AG09319 (cell line): ENCODE results near the gene RPL28.

ENCODE experiments used
- DNase-seq: peaks from one replicate; pipeline ENCODE4 v3.0.0-alpha.2; 2010; ENCODE audit warnings: low read depth; ENCODE audit errors: extremely low read depth
- TF ChIP-seq, protein P1 (sequence below): IDR thresholded peaks from 2 replicates; pipeline ENCODE4 v1.5.1; 2011; ENCODE audit warnings: low read depth, mild to moderate bottlenecking, inconsistent platforms, low read length, moderate library complexity

RPL28 gene

GRCh38 chr19:55432241-55432959 lies 46.7 kb downstream of the RPL28 start:
- TF ChIP-seq, protein P1, sequence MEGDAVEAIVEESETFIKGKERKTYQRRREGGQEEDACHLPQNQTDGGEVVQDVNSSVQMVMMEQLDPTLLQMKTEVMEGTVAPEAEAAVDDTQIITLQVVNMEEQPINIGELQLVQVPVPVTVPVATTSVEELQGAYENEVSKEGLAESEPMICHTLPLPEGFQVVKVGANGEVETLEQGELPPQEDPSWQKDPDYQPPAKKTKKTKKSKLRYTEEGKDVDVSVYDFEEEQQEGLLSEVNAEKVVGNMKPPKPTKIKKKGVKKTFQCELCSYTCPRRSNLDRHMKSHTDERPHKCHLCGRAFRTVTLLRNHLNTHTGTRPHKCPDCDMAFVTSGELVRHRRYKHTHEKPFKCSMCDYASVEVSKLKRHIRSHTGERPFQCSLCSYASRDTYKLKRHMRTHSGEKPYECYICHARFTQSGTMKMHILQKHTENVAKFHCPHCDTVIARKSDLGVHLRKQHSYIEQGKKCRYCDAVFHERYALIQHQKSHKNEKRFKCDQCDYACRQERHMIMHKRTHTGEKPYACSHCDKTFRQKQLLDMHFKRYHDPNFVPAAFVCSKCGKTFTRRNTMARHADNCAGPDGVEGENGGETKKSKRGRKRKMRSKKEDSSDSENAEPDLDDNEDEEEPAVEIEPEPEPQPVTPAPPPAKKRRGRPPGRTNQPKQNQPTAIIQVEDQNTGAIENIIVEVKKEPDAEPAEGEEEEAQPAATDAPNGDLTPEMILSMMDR: no peak
- no peak for DNase-seq

DNA sequence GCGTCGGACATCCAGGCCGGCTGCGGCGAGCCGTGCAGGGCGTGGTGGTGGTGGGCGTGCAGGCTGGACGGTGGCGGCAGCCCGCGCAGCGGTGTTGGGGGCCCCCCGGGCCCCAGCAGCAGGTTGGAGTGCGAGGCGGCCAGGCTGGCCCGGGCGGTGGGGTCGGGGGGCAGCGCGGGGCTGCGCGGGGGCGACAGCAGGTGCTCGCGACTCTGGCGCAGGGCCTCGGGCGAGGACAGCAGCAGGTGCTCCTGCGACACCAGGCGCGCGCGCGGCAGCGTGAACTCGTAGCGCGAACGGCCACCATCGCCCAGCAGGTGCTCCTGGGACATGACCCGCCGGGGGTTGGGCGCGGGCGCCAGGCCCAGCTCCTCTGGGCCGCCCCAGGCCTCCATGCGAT lies 47.6 kb downstream of the RPL28 start:
- TF ChIP-seq, protein P1: no peak
- no peak for DNase-seq

- TF ChIP-seq, protein P1: no peak
- DNase-seq: no peak
Observed at GRCh38 chr19:55434356-55434919, 48.7 kb downstream of the RPL28 start.

DNA sequence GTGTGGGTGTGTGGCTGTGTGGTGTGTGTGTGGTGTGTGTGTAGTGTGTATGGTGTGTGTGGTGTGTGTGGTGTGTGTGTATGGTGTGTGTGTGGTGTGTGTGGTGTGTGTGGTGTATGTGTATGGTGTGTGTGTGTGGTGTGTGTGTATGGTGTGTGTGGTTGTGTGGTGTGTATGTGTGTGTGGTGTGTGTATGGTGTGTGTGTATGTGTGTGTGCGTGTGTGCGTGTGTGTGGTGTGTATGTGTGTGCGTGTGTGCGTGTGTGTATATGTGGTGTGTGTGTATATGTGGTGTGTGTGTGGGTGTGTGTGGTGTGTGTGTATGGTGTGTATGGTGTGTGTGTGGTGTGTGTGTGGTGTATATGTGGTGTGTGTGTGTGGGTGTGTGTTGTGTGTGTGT lies 49.3 kb downstream of the RPL28 start:
- TF ChIP-seq, protein P1: no peak
- DNase-seq: no peak

DNA sequence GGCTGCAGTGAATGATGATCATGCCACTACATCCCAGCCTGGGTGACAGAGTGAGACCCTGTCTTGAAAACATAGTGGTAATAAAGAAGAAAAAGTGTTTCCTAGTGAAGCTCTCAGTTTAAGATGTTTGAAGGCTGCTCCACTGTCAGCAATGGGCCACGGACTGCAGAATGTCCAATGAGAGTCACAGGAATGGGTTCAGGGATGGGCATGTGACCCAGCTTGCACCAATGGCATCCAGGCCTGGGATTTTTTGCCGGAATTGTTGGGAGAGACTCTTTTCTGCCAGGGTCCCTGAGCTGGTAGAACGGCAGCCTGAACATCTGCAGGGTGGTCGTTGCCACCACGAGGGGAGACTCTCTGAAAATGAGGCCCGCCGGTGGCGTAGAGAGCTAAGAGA lies 51.1 kb downstream of the RPL28 start:
- TF ChIP-seq, protein P1: no peak

GRCh38 chr19:55437410-55437809 lies 51.7 kb downstream of the RPL28 start:
- TF ChIP-seq, protein P1: no peak
- no peak for DNase-seq

More for the DNA sequence above, 51.1 kb downstream of the RPL28 start:
- DNase-seq: no peak

DNA sequence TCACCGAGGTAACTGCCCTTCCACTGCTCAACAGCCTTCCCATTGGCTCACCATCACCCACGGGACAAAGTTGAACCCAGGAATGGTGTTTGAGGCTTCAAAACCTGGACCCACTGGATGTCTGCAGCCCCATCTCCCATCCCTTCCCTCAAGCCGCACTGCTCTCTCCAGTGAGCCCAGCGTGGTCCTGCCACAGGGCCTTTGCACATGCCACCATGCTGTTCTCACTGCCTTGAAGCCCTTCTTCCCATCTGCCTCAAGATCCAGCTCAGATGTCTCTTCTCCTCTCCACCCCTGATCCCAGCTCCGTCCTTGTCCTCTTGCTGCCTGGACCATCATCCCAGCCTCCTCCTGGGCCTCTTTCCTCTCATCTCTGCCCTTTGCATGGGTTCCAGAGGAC lies 53.3 kb downstream of the RPL28 start:
- DNase-seq: no peak
- TF ChIP-seq, protein P1: no peak
